Karpas-422 (cell line): ENCODE data around the gene NRXN3. TPM values are rescaled to one million over a fixed set of nuclear protein-coding genes. Genes with fewer than 3 reads are reported as not detected.

ENCODE experiments used
- DNase-seq: peaks from one replicate; pipeline ENCODE4 v3.0.0-alpha.2; 2015
- H2AFZ ChIP-seq: fragments of 200-600 bp; sonication (generic); 2 replicates; pipeline ENCODE4 v1.6.1; 2014; ENCODE audit warnings: antibody characterized with exemption, low read length, mixed read lengths
- H3K27ac ChIP-seq: fragments of 200-600 bp; sonication (generic); 2 replicates; pipeline ENCODE4 v1.5.1; 2014; ENCODE audit warnings: mild to moderate bottlenecking, low read length, moderate library complexity
- H3K27me3 ChIP-seq: fragments of 200-600 bp; sonication (generic); 2 replicates; pipeline ENCODE4 v1.6.1; 2014; ENCODE audit warnings: low read length, mixed read lengths
- H3K36me3 ChIP-seq: fragments of 200-600 bp; sonication (generic); 2 replicates; pipeline ENCODE4 v1.6.1; 2014; ENCODE audit warnings: low read length, mixed read lengths; ENCODE audit not compliant: insufficient read depth
- H3K4me1 ChIP-seq: fragments of 200-600 bp; sonication (generic); 2 replicates; pipeline ENCODE4 v1.6.1; 2014; ENCODE audit warnings: mild to moderate bottlenecking, low read length, mixed read lengths
- H3K4me2 ChIP-seq: fragments of 200-600 bp; sonication (generic); 2 replicates; pipeline ENCODE4 v1.6.1; 2014; ENCODE audit warnings: low read length, low read depth, mild to moderate bottlenecking; ENCODE audit not compliant: poor library complexity, severe bottlenecking
- H3K4me3 ChIP-seq: fragments of 200-600 bp; sonication (generic); 2 replicates; pipeline ENCODE4 v1.5.1; 2014; ENCODE audit warnings: mild to moderate bottlenecking, antibody characterized with exemption, low read length, mixed read lengths
- H3K79me2 ChIP-seq: fragments of 200-600 bp; sonication (generic); 2 replicates; pipeline ENCODE4 v1.6.1; 2014; ENCODE audit warnings: mild to moderate bottlenecking, low read length, mixed read lengths
- H3K9ac ChIP-seq: fragments of 200-600 bp; sonication (generic); 2 replicates; pipeline ENCODE4 v1.6.0; 2014; ENCODE audit warnings: low read length
- H3K9me2 ChIP-seq: fragments of 200-600 bp; sonication (generic), shearing (Covaris generic); replicated peaks from 2 replicates; pipeline ENCODE4 v1.6.0; 2014; ENCODE audit warnings: mild to moderate bottlenecking, low read length, moderate library complexity; ENCODE audit not compliant: insufficient read depth
- H3K9me3 ChIP-seq: fragments of 300-700, 200-600 bp; sonication (generic); 2 replicates; pipeline ENCODE4 v1.6.1; 2014; ENCODE audit warnings: low read length, mixed read lengths
- H4K20me1 ChIP-seq: fragments of 200-600 bp; sonication (generic); 2 replicates; pipeline ENCODE4 v1.6.1; 2014; ENCODE audit warnings: mild to moderate bottlenecking, antibody characterized with exemption, low read length, low read depth; ENCODE audit not compliant: insufficient read depth
- total RNA-seq: library from RNA; depleted of rRNA; stranded (reverse); fragments of >200 nt; shearing (Covaris generic); gene quantifications from 2 replicates; pipeline ENCODE4 v1.2.3, GENCODE V29; 2014; ENCODE audit warnings: low replicate concordance

NRXN3 gene
- total RNA-seq, 1 experiment from 2014 or later: not detected

GRCh38 chr14:79549515-79549914, 1379.3 kb downstream of the NRXN3 start:
- Histone ChIP-seq H3K27ac (no peak overlapping the region), H2AFZ (no peak overlapping the region), H3K4me1 (no peaks in the 10 kb centered on the region), H3K9me3 (no peaks in the 10 kb centered on the region), H3K27me3 (no peaks in the 10 kb centered on the region), H3K4me3 (no peak overlapping the region), H3K79me2 (no peaks in the 10 kb centered on the region), H3K4me2 (no peak overlapping the region), H3K9ac (no peak overlapping the region), H3K9me2 (no peaks in the 10 kb centered on the region), H3K36me3 (no peaks in the 10 kb centered on the region), H4K20me1 (no peaks in the 10 kb centered on the region)
- no peak for DNase-seq

GRCh38 chr14:79551523-79551922, 1381.3 kb downstream of the NRXN3 start:
- no peak overlapping the region for H3K4me2 ChIP-seq
- no peak overlapping the region for H3K4me3 ChIP-seq
- H4K20me1 ChIP-seq: no peaks in the 10 kb centered on the region
- no peaks in the 10 kb centered on the region for H3K4me1 ChIP-seq
- H3K9me3 ChIP-seq: no peaks in the 10 kb centered on the region
- no peaks in the 10 kb centered on the region for H3K27me3 ChIP-seq
- no peaks in the 10 kb centered on the region for H3K79me2 ChIP-seq
- no peak overlapping the region for H2AFZ ChIP-seq
- no peaks in the 10 kb centered on the region for H3K9me2 ChIP-seq
- H3K9ac ChIP-seq: no peak overlapping the region
- no peak overlapping the region for H3K27ac ChIP-seq
- no peaks in the 10 kb centered on the region for H3K36me3 ChIP-seq
- DNase-seq: no peak

- no peak overlapping the region for H3K4me3 ChIP-seq
- no peak overlapping the region for H3K27ac ChIP-seq
- DNase-seq: no peak
- no peaks in the 10 kb centered on the region for H3K9me3 ChIP-seq
- H3K36me3 ChIP-seq: no peaks in the 10 kb centered on the region
- H3K9ac ChIP-seq: no peak overlapping the region
- H3K27me3 ChIP-seq: no peaks in the 10 kb centered on the region
- no peaks in the 10 kb centered on the region for H3K9me2 ChIP-seq
- no peaks in the 10 kb centered on the region for H3K79me2 ChIP-seq
- no peaks in the 10 kb centered on the region for H4K20me1 ChIP-seq
- H2AFZ ChIP-seq: no peak overlapping the region
- no peak overlapping the region for H3K4me2 ChIP-seq
- H3K4me1 ChIP-seq: no peaks in the 10 kb centered on the region
Observed at GRCh38 chr14:79552778-79553177, 1382.6 kb downstream of the NRXN3 start.

- Histone ChIP-seq H3K79me2 (no peaks in the 10 kb centered on the region), H2AFZ (no peak overlapping the region), H3K27ac (no peak overlapping the region), H3K9ac (no peak overlapping the region), H3K27me3 (no peaks in the 10 kb centered on the region), H3K4me1 (no peaks in the 10 kb centered on the region), H3K9me2 (no peaks in the 10 kb centered on the region), H3K4me2 (no peak overlapping the region), H4K20me1 (no peaks in the 10 kb centered on the region), H3K36me3 (no peaks in the 10 kb centered on the region), H3K4me3 (no peak overlapping the region), H3K9me3 (no peaks in the 10 kb centered on the region)
- no peak for DNase-seq
Observed at GRCh38 chr14:79554816-79555215, 1384.6 kb downstream of the NRXN3 start.

GRCh38 chr14:79555429-79555828, 1385.3 kb downstream of the NRXN3 start:
- Histone ChIP-seq H3K36me3 (no peaks in the 10 kb centered on the region), H3K9me2 (no peaks in the 10 kb centered on the region), H3K4me3 (no peak overlapping the region), H3K4me1 (no peaks in the 10 kb centered on the region), H3K27me3 (no peaks in the 10 kb centered on the region), H4K20me1 (no peaks in the 10 kb centered on the region), H3K4me2 (no peak overlapping the region), H3K27ac (no peak overlapping the region), H3K79me2 (no peaks in the 10 kb centered on the region), H2AFZ (no peak overlapping the region), H3K9me3 (no peaks in the 10 kb centered on the region), H3K9ac (no peak overlapping the region)
- no peak for DNase-seq

- Histone ChIP-seq H2AFZ (no peak overlapping the region), H3K79me2 (no peaks in the 10 kb centered on the region), H3K9me2 (no peaks in the 10 kb centered on the region), H3K9ac (no peak overlapping the region), H3K9me3 (no peaks in the 10 kb centered on the region), H3K4me1 (no peaks in the 10 kb centered on the region), H3K27ac (no peak overlapping the region), H3K4me3 (no peak overlapping the region), H4K20me1 (no peaks in the 10 kb centered on the region), H3K4me2 (no peak overlapping the region), H3K27me3 (no peaks in the 10 kb centered on the region), H3K36me3 (no peaks in the 10 kb centered on the region)
- DNase-seq: no peak
Observed at GRCh38 chr14:79557309-79557708, 1387.1 kb downstream of the NRXN3 start.

- no peak for DNase-seq
- no peak overlapping the region for H2AFZ ChIP-seq
- H3K9me2 ChIP-seq: no peaks in the 10 kb centered on the region
- H3K9ac ChIP-seq: no peak overlapping the region
- no peaks in the 10 kb centered on the region for H3K36me3 ChIP-seq
- no peaks in the 10 kb centered on the region for H4K20me1 ChIP-seq
- no peaks in the 10 kb centered on the region for H3K4me1 ChIP-seq
- H3K27ac ChIP-seq: no peak overlapping the region
- H3K4me2 ChIP-seq: no peak overlapping the region
- H3K4me3 ChIP-seq: no peak overlapping the region
- H3K9me3 ChIP-seq: no peaks in the 10 kb centered on the region
- no peaks in the 10 kb centered on the region for H3K79me2 ChIP-seq
- no peaks in the 10 kb centered on the region for H3K27me3 ChIP-seq
Observed at GRCh38 chr14:79562185-79562584, 1392.0 kb downstream of the NRXN3 start.

- no peak overlapping the region for H3K4me3 ChIP-seq
- no peak for DNase-seq
- H3K9me2 ChIP-seq: no peaks in the 10 kb centered on the region
- no peaks in the 10 kb centered on the region for H3K27me3 ChIP-seq
- H3K9ac ChIP-seq: no peak overlapping the region
- H3K4me1 ChIP-seq: no peaks in the 10 kb centered on the region
- H3K36me3 ChIP-seq: no peaks in the 10 kb centered on the region
- H3K27ac ChIP-seq: no peak overlapping the region
- no peaks in the 10 kb centered on the region for H3K79me2 ChIP-seq
- no peaks in the 10 kb centered on the region for H3K9me3 ChIP-seq
- no peaks in the 10 kb centered on the region for H4K20me1 ChIP-seq
- no peak overlapping the region for H3K4me2 ChIP-seq
- no peak overlapping the region for H2AFZ ChIP-seq
Observed at GRCh38 chr14:79564371-79564770, 1394.2 kb downstream of the NRXN3 start.

- no peak overlapping the region for H2AFZ ChIP-seq
- no peaks in the 10 kb centered on the region for H3K9me3 ChIP-seq
- H3K4me3 ChIP-seq: no peak overlapping the region
- H3K27ac ChIP-seq: no peak overlapping the region
- H3K36me3 ChIP-seq: no peaks in the 10 kb centered on the region
- H3K4me2 ChIP-seq: no peak overlapping the region
- H3K9me2 ChIP-seq: no peaks in the 10 kb centered on the region
- H3K9ac ChIP-seq: no peak overlapping the region
- no peaks in the 10 kb centered on the region for H3K27me3 ChIP-seq
- no peak for DNase-seq
- no peaks in the 10 kb centered on the region for H3K79me2 ChIP-seq
- H3K4me1 ChIP-seq: no peaks in the 10 kb centered on the region
- H4K20me1 ChIP-seq: no peaks in the 10 kb centered on the region
Observed at GRCh38 chr14:79567306-79567705, 1397.1 kb downstream of the NRXN3 start.
